ENCODE data around the gene LPCAT2. TPM values are rescaled to one million over a fixed set of nuclear protein-coding genes. Genes with fewer than 3 reads are reported as not detected.
A peak's percentile ranks its signal among the peaks of the same experiment; 100 is the strongest.

The LPCAT2 gene
- total and polyA plus RNA-seq, 2 of the 8 experiments (the other 6 are each of a cell fraction or from before 2014, with no cell fraction given): 2.2 to 10.6 TPM

DNA sequence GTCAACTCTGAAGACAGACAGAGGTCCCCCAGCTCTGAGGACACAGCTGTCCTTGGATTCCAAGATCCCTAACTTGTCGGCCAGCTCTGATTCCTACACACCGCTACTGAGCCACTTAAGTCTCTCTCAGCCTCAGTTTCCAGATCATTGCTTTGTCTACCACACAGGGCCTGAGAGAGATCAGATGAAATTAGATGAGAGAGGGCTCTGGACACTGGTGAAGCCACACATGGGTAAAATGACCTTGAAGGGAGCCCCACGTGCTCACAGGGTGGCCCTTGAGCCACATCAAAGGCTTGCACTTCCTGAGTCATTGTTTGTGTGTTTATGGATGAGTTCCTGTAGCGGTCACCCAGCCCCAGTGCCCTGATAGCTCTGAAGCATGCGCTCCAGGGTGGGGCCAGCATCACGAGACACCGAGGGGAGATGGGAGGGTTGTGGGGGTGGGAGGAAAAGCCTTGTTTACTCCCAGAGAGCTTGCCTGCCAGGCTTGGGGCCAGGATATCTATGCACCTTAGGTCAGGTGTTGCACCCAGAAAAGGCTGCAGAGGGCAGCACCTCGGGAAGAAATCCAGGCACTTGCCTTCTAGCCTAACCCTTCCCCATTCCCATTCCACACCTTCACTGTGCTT is 114.2 kb downstream of the LPCAT2 start (continued):
- 0 out of 2 replicates have a peak, but pooled peaks have one; percentile 9 for TF ChIP-seq EGR1 (IDR thresholded peaks at IDR 0.05; ENCODE audit: borderline replicate concordance, low read depth, low read length)
- TF ChIP-seq TBP (IDR thresholded peaks at IDR 0.05; ENCODE audit: low read depth, low read length): no peak
- TF ChIP-seq, protein P1, sequence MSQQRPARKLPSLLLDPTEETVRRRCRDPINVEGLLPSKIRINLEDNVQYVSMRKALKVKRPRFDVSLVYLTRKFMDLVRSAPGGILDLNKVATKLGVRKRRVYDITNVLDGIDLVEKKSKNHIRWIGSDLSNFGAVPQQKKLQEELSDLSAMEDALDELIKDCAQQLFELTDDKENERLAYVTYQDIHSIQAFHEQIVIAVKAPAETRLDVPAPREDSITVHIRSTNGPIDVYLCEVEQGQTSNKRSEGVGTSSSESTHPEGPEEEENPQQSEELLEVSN (IDR thresholded peaks at IDR 0.05): peak; percentile 59
- peak; percentile 54 to 69 for TF ChIP-seq RAD21 (IDR thresholded peaks at IDR 0.05 in 1 of 2, conservative IDR thresholded peaks at IDR 0.05 in 1 of 2; ENCODE audit: low read depth in 2 of 2, low read length in 2 of 2)
- TF ChIP-seq JUND (IDR thresholded peaks at IDR 0.05; ENCODE audit: low read length): no peak
